Colon (tissue), 2 donors: ENCODE results near the gene ZEB2.
A peak's percentile ranks its signal among the peaks of the same experiment; 100 is the strongest.

ENCODE experiments used
- FAIRE-seq: peaks from 2 replicates; lab custom pipeline; 2012; peaks lifted over from hg19 to GRCh38; lab: Jason Lieb, UNC
- donor health status: control.
- donor health status: control.

The ZEB2 gene

GRCh38 chr2:144528108-144528507, 8.2 kb upstream of the ZEB2 start:
- FAIRE-seq: no peak

- no peak for FAIRE-seq
These were observed 6.9 kb upstream of the ZEB2 start for GRCh38 chr2:144526831-144527230.

GRCh38 chr2:144524118-144525009, 4.4 kb upstream of the ZEB2 start:
- FAIRE-seq: no peak

GRCh38 chr2:144523596-144524117, 3.7 kb upstream of the ZEB2 start:
- FAIRE-seq: no peak

- FAIRE-seq: no peak
These were observed 3.1 kb upstream of the ZEB2 start for GRCh38 chr2:144522897-144523595.

- FAIRE-seq: peak; percentile 5
These were observed 2.4 kb upstream of the ZEB2 start for GRCh38 chr2:144522176-144522896.

GRCh38 chr2:144521686-144522085, 1.8 kb upstream of the ZEB2 start:
- no peak for FAIRE-seq

- FAIRE-seq: no peak
These were observed 1.0 kb upstream of the ZEB2 start for GRCh38 chr2:144520756-144521487.

GRCh38 chr2:144519597-144519933, 354 bp downstream of the ZEB2 start:
- no peak for FAIRE-seq

GRCh38 chr2:144518748-144519596, 947 bp downstream of the ZEB2 start:
- no peak for FAIRE-seq

GRCh38 chr2:144517866-144518747, 1.8 kb downstream of the ZEB2 start:
- no peak for FAIRE-seq

GRCh38 chr2:144516981-144517865, 2.7 kb downstream of the ZEB2 start:
- FAIRE-seq: no peak

GRCh38 chr2:144516411-144516980, 3.4 kb downstream of the ZEB2 start:
- no peak for FAIRE-seq

GRCh38 chr2:144515696-144516410, 4.1 kb downstream of the ZEB2 start:
- FAIRE-seq: no peak

GRCh38 chr2:144515099-144515695, 4.7 kb downstream of the ZEB2 start:
- FAIRE-seq: no peak

GRCh38 chr2:144514616-144515091, 5.3 kb downstream of the ZEB2 start:
- no peak for FAIRE-seq

GRCh38 chr2:144513388-144514101, 6.4 kb downstream of the ZEB2 start:
- no peak for FAIRE-seq
